WTC11 (cell line): ENCODE results near the gene FXYD3.

Experiments
- CBFB ChIP-seq: sonication (generic); formaldehyde crosslinking; IDR thresholded peaks from 2 replicates; pipeline ENCODE4 v1.8.1; 2022; ENCODE audit warnings: mild to moderate bottlenecking, low read depth, missing genetic modification reagents
- ESRRA ChIP-seq: sonication (generic); formaldehyde crosslinking; IDR thresholded peaks from 2 replicates; pipeline ENCODE4 v1.8.1; 2022; ENCODE audit warnings: mild to moderate bottlenecking, missing genetic modification reagents, borderline replicate concordance
- MXD4 ChIP-seq: fragments of 250-450 bp; sonication (Bioruptor Pico); IDR thresholded peaks from 2 replicates; pipeline ENCODE4 v1.8.0; 2021; ENCODE audit warnings: mild to moderate bottlenecking, moderate library complexity, borderline replicate concordance
- RELA ChIP-seq: sonication (generic); formaldehyde crosslinking; IDR thresholded peaks from 2 replicates; pipeline ENCODE4 v1.8.1; 2022; ENCODE audit warnings: missing genetic modification reagents, mild to moderate bottlenecking, borderline replicate concordance
- TP53 ChIP-seq: sonication (generic); formaldehyde crosslinking; IDR thresholded peaks from 2 replicates; pipeline ENCODE4 v1.8.1; 2023; ENCODE audit warnings: mild to moderate bottlenecking, missing genetic modification reagents
- TF ChIP-seq, protein P1 (sequence below): fragments of 200-600 bp; IDR thresholded peaks from 2 replicates; pipeline ENCODE4 v1.8.0; 2022; ENCODE audit warnings: antibody characterized with exemption
- TF ChIP-seq, protein P2 (sequence below): sonication (generic); formaldehyde crosslinking; IDR thresholded peaks from 2 replicates; pipeline ENCODE4 v1.8.1; 2022; ENCODE audit warnings: mild to moderate bottlenecking, missing genetic modification reagents, moderate library complexity, borderline replicate concordance

DNA sequence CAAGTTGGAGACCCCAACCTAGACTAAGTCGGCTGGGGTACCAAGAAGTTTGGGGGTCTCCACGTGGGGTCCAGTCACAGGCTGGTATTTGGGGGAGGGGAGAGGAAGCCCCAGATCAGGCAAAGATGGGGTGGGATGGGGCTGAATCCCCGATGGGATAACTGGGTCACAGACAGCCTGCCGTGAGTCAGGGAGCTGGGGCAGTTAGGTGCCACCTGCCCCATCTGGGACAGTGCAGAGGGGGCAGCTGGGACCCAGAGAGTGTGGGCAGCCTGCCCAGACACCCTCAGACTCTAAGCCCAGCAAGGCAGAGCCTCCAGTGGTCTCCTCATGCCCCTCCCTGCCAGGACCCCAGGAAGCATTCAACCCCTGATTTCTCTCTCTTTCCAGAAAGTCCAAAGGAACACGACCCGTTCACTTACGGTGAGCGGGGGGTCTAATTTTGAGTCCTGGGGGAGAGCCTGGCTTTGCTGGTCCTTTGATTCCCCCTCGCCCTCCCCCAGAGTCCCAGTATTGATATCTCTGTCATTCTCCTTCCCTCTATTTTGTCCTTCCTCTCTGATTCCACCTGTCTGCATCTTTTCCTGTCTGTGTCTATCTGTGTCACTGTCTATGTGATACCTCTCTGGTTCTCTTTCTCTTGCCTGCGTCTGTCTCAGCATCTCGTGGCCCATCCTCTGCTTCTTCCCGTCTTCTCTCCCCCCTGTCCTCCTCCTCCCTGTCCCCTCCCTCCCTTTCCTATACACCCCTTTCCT is 24.8 kb downstream of the FXYD3 start:
- TF ChIP-seq, protein P1, sequence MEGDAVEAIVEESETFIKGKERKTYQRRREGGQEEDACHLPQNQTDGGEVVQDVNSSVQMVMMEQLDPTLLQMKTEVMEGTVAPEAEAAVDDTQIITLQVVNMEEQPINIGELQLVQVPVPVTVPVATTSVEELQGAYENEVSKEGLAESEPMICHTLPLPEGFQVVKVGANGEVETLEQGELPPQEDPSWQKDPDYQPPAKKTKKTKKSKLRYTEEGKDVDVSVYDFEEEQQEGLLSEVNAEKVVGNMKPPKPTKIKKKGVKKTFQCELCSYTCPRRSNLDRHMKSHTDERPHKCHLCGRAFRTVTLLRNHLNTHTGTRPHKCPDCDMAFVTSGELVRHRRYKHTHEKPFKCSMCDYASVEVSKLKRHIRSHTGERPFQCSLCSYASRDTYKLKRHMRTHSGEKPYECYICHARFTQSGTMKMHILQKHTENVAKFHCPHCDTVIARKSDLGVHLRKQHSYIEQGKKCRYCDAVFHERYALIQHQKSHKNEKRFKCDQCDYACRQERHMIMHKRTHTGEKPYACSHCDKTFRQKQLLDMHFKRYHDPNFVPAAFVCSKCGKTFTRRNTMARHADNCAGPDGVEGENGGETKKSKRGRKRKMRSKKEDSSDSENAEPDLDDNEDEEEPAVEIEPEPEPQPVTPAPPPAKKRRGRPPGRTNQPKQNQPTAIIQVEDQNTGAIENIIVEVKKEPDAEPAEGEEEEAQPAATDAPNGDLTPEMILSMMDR, result no peak
- TF ChIP-seq, protein P2, sequence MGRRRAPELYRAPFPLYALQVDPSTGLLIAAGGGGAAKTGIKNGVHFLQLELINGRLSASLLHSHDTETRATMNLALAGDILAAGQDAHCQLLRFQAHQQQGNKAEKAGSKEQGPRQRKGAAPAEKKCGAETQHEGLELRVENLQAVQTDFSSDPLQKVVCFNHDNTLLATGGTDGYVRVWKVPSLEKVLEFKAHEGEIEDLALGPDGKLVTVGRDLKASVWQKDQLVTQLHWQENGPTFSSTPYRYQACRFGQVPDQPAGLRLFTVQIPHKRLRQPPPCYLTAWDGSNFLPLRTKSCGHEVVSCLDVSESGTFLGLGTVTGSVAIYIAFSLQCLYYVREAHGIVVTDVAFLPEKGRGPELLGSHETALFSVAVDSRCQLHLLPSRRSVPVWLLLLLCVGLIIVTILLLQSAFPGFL (CRISPR knock-in tag), result no peak
- TF ChIP-seq RELA (CRISPR knock-in tag) (no peak), ESRRA (CRISPR knock-in tag) (no peak), MXD4 (CRISPR knock-in tag) (no peak), TP53 (CRISPR knock-in tag) (no peak), CBFB (CRISPR knock-in tag) (no peak)
